HG03565 (cell line): ENCODE data around the gene PHLDA2.

Source experiments
- ATAC-seq: cut with Tn5 transposase; IDR thresholded peaks from one replicate; pipeline ENCODE4 v1.9.1; 2021; ENCODE audit warnings: mild to moderate bottlenecking, moderate library complexity; ENCODE audit not compliant: unreplicated experiment

Gene PHLDA2

DNA sequence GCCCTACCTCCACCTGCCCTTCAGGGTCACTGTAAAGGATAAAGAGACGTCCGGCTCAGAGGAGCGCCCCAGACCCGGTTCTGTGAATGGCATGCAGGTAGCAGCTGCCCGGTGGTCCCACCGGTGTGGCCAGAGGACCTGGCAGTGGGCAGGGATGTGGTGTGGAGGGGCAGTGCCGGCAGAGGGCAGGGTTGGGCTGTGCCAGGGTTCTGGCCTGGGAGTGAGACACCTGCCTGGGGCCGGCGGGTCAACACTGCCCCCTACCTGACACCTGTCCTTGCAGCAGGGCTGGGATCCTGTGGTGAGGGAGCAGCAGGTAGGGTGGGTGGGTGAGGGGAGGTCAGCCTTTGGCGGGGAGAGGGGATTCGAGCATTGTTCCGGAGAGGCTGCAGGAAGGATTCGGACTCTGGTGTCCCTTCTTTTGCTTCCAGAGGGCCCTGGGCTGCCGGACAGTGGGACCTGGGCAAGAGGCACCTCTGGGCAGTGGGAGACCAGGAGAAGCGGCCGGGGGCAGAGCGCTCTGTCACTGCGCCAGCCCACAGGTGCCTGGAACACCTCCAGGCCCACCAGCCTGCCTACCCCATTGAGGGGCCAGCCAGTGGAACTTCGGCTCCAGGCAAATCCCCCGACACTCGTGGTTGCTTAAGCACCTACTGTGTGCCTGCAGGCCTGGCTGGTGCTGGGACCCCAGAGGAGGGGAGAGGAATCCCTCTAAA is 1.6 kb upstream of the PHLDA2 start:
- ATAC-seq, result no peak

GRCh38 chr11:2929950-2930703 is 907 bp upstream of the PHLDA2 start:
- no peak for ATAC-seq

- ATAC-seq, result no peak
These were observed 320 bp upstream of the PHLDA2 start for GRCh38 chr11:2929531-2929949.

GRCh38 chr11:2927851-2928604 is 1.2 kb downstream of the PHLDA2 start:
- no peak for ATAC-seq

DNA sequence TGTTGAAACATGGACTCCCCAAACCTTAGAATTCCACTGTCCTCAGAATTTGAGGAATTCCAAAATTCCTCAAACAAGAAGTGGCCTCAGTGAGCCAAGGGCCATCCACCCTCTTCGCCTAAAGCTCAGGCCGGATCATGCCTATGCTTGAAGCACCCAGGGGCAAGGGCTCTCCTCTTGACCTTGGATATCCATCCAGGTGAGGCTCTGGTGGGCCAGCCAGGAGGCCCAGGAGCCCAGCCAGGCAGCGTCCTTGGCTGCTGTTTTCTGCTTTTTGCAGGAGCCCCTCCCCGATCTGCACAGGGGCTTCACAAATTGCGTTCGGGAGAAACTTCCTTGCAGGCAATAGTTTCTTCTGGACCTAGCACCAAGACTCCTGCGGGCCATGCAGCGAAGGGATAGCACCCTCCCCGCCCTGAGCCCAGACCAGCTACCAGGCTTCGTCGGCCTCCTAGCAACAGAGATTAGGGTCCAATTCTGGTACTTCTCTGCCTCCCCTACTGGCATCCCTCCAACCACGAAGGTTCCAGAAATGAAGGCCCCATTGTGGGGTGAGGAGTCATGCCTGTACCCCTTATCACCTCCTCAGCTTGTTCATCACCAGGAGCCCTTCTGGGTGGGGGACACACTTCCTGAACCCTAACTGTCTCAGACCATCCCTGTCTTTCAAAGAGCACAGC is 2.0 kb downstream of the PHLDA2 start:
- no peak for ATAC-seq

- no peak for ATAC-seq
These were observed 2.6 kb downstream of the PHLDA2 start for GRCh38 chr11:2926611-2927051.

- ATAC-seq, result no peak
These were observed 4.2 kb downstream of the PHLDA2 start for GRCh38 chr11:2924821-2925675.

GRCh38 chr11:2924381-2924780 is 4.8 kb downstream of the PHLDA2 start:
- ATAC-seq, result no peak

DNA sequence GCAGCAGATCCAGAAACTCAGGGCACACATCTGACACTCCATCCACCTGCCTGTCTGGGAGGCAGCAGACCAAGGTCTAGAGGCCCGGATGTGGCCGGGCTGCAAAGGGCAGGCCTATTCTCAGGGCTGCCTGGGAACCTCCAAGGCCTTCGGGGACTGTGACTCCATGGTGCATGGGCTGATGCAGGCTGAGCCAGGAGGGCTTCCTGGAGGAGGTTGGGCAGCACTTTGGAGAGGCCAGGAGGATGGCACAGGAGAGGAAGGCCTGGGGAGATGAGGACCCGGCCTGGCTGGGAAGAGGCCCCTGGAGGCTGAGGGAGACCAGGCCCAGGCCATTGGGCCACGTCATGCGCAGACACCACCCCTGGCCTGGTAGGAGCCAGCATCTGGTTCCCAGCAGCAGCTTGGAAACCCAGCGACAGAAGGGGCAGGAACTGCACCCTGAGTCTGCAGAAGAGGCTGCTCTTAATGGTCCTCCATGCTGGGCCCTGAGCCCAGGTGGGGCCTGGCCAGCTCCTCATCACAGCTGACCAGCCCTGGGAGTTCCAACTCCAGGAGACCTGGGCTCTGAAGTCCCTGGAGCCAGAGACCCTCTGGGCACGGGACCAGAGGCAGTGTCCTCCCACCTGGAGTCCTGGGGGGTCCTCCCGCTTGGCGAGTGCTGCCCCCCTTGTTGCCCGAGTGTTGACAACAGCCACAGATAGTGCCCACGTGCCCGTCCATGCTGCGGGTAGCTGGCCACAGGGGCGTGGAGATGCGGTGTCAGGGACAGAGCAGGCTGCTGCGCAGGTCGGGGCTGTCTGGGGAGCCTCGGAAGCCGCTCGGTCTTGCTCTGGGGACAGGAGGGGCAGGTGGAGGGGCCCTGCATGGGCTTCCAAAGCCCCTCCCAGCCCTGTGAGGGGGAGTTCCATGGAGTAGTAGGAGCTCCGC is 5.5 kb downstream of the PHLDA2 start:
- no peak for ATAC-seq

- ATAC-seq, result no peak
These were observed 6.6 kb downstream of the PHLDA2 start for GRCh38 chr11:2922655-2923054.

GRCh38 chr11:2921742-2922493 is 7.3 kb downstream of the PHLDA2 start:
- ATAC-seq, result no peak

DNA sequence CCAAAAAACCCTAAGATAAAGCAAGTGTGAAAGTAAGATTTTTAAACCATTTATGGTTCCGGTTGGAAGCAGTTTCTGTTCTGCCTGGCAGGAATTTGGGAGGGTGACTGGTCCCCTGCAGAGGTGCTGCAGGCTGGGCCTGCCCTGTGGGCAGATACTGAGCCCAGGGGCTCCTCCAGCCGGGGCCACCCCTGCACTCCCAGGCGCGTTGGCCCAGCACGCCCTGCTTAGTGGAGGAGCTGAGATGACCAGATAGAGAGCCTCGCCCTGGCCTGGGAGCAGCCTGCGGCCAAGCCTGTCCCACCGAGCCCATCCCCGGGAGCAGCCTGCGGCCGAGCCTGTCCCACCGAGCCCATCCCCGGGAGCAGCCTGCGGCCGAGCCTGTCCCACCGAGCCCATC is 8.0 kb downstream of the PHLDA2 start:
- no peak for ATAC-seq

- ATAC-seq, result no peak
These were observed 8.9 kb downstream of the PHLDA2 start for GRCh38 chr11:2920343-2920742.

GRCh38 chr11:2919837-2920236 is 9.4 kb downstream of the PHLDA2 start:
- ATAC-seq, result no peak

DNA sequence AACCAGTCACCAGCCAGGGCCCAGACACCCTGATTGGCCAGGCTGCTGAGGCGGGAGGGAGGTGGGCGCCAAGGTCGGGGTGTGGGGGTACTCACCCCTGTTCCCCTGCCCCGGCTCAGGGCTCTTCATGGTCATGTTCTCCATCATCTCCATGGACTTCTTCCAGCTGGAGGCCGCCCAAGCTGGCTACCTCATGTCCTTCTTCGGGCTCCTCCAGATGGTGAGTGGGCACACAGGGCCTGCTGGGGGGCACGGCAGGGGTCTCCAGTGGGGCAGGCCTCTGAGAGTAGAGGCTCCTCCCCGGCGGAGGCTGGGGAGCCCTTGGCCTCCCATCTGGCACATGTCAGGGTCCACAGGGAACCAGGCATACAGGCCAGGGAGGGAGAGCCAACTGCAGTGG is 10.0 kb downstream of the PHLDA2 start:
- no peak for ATAC-seq

GRCh38 chr11:2917842-2918490 is 11.3 kb downstream of the PHLDA2 start:
- no peak for ATAC-seq

GRCh38 chr11:2916892-2917645 is 12.2 kb downstream of the PHLDA2 start:
- no peak for ATAC-seq
